T47D (cell line): ENCODE data around the gene DENND1A.

Experiments
- DNase-seq, 2 experiments: peaks; one replicate each; pipeline versions ENCODE4 v3.0.0 to v3.0.0-alpha.2; 2011 to 2012; ENCODE audit warnings: low read depth in 1 of 2, low spot score in 1 of 2
- JUND ChIP-seq: IDR thresholded peaks from 2 replicates; pipeline ENCODE4 v1.6.1; 2012; ENCODE audit warnings: low read depth
- in situ Hi-C: cut with HindIII; loops from 2 replicates; pipeline ENCODE4 v1.10.0; 2016; ENCODE audit warnings: low sequenced_read_pairs, low pct_unique_long_range_greater_than_20kb

Gene DENND1A

DNA sequence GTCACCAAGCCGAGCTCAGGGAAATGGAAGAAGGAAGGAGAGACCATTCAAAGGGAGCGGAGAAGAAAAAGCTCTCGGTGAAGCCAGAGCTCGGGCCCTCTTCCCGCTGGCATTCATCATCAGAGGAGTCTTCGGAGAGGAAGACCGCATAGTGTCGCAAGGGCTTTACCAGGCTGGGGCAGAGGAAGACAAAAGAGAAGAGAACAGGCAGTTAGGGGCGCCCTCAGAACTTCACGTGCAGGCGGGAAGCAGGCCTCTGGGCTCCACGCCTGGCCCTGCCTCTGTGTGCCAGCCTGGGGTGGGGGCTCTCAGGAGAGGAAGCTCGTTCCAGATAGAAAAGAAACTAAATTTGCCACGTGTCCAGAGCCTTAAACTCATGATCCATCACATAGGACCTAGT is 542.2 kb downstream of the DENND1A start:
- DNase-seq = no peak
- in situ Hi-C loops = no loop called here
- TF ChIP-seq JUND = no peak

GRCh38 chr9:123383512-123384170 is 546.3 kb downstream of the DENND1A start:
- no peak for TF ChIP-seq JUND
- DNase-seq = no peak
- in situ Hi-C loops = no loop called here

DNA sequence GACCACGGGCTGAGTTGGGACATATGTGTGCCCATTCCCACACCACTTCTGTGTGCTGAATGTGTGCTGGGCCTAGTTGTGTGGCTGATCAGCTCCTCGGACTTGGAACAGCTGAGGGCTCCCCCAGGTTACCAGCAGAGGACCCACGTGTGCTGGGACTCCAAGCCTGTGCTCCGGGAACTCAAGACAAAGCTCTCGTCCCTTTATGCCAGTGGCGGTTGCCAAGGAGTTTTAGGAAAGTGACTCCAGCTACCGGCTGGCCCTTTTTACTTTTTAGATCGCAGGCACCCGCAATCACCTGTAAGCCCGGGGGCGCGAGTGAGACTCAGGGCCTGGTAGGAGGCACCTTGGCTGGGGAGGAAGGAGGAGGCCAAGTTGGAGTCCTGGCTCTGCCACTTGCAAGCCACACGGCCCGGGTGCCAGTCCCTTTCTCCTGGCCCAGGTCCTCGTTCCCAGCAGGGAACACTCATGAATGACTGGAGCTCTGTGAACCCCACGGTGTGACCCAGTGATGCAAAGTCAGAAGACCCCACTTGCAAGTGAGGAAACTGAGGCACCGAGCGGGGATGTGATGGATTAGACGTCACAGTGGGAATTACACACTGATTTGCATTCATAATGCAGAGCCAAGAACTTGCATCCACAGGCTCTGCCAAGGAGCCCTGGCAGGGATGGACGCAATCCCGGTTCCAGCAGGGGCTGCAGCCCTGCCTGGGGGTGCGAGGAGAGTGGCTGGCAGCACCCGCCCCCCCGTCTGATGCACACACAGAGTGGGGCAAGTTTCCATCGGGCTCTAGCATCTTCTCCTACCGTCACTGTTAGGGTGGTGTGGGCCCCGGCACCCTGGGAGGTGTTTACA is 547.0 kb downstream of the DENND1A start:
- TF ChIP-seq JUND = no peak
- DNase-seq = no peak
- in situ Hi-C loops = no loop called here

- DNase-seq = no peak
- in situ Hi-C loops = no loop called here
- TF ChIP-seq JUND = no peak
These were observed 548.8 kb downstream of the DENND1A start for GRCh38 chr9:123380852-123381705.

GRCh38 chr9:123378956-123379660 is 550.8 kb downstream of the DENND1A start:
- no peak for TF ChIP-seq JUND
- DNase-seq = no peak
- in situ Hi-C loops = no loop called here

DNA sequence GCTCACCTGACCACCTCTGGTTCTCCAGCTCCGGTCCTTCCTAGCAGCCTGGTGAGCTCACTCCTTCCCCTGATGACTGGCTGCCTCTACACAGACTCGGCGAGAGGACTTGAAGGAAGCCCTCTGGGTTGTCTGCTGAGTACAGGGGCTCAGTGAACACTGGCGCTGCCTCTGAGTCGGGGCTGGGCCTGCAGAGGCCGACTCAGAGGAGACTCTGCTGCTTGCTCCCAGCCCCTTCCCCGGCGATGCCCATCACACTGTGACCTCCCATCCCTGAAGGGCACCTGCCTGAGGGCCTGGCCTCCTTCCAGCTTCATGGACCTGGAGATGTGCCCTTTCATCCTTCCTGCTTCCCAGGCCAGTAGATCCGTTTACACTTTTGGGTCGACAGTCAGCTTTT is 551.9 kb downstream of the DENND1A start:
- TF ChIP-seq JUND = no peak
- no peak for DNase-seq
- in situ Hi-C loops = no loop called here

GRCh38 chr9:123377211-123377971 is 552.5 kb downstream of the DENND1A start:
- TF ChIP-seq JUND = no peak
- in situ Hi-C loops = no loop called here
- DNase-seq = no peak

DNA sequence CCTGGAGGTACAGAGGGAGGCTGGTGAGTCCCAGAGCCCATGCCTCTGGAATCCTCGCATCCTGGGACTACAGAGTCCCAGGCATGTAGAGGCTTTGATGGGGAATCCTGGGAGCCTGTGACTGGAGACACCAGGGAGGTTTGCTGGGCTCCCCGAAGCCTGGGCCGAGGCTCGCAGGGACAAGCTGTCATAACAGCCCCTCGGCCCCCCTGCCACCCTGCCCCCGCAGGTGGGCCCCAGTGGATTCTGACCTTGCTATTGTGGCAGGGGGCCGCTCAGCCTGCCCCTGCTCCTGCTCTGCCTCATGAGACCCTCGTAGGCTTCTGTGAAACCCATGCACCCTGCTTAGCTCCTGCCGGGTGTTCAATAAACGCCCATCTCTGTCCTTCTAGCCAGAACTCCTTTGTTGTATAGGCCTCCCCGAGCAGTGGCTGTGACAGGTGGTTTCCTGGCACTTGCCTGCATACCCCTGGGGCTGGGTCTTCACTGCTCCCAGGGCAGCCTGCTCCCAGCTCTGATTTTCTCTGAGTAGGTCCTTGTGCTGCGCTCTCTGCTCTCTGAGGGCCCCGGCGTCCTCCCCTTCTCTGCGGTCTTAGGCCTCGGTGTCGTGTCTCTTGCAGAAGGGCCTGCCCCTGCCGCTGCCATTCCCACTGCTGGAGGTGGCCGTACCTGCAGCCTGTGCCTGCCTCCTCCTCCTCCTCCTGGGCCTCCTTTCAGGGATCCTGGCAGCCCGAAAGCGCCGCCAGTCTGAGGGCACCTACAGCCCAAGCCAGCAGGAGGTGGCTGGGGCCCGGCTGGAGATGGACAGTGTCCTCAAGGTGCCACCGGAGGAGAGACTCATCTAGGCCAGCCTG is 553.5 kb downstream of the DENND1A start:
- in situ Hi-C loops = no loop called here
- no peak for TF ChIP-seq JUND
- no peak for DNase-seq

DNA sequence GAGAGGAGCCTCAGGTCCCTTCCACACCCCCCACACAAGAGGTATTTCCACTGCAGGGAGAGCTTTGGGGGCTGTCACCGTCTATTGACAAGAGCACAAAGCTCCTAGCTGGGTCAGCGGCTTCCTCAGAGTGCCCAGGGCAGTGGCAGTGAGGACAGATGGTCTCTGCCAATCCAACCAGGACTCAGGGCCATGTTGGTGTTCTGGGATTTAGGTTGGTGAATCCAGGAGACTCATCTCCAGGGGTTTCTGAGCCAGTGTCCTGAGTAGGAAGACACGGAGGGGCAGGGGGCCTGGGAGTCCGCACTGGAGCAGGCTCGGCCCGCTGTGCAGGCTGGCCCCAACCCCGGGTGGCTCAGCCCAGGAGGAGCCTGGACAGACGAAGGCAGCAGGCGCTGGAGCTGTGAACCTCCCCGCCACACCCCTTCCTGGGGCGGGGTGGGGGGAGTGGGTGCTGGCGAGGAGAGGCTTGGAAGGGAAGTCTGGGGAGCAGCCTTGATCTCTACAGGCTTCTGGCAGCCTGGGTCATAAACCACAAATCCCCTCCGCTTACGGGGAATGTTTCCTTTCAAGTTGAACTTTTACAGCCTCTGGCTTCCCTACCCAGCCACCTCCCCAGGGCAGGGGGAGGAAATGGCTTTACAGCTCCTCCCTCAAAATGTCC is 554.3 kb downstream of the DENND1A start:
- in situ Hi-C loops = no loop called here

GRCh38 chr9:123373946-123374345 is 556.0 kb downstream of the DENND1A start:
- in situ Hi-C loops = no loop called here
- TF ChIP-seq JUND = no peak
- DNase-seq = no peak

More for the DNA sequence above, 554.3 kb downstream of the DENND1A start:
- TF ChIP-seq JUND = no peak
- no peak for DNase-seq
